ENCODE measurements around the gene AUTS2. TPM values are rescaled to one million over a fixed set of nuclear protein-coding genes. Genes with fewer than 3 reads are reported as not detected.

AUTS2 gene
- total and polyA plus RNA-seq, 10 of the 15 experiments (the other 5 are each of a cell fraction or from before 2014, with no cell fraction given), result 6.4 to 55.6 (median 21.6) TPM

- DNase-seq (ENCODE audit: low read depth, low spot score) (no peak), ATAC-seq (no peak), FAIRE-seq (no peak)
- WGBS (ENCODE audit: insufficient coverage, insufficient replicate concordance, low lambda C conversion rate, missing lambda C conversion rate), result 95% methylated on average over 2 of the region's 2 CpGs
- H3K4me2 ChIP-seq (ENCODE audit: control insufficient read depth, insufficient read depth), result no peak overlapping the region
- RAD21 ChIA-PET (ENCODE audit: unreplicated experiment), result no interaction called here
- no TSS peak for BruUV-seq (replicated peaks)
- H3K4me3 ChIP-seq, result no peak overlapping the region
- SMC1A ChIA-PET (ENCODE audit: uncharacterized antibody, unreplicated experiment), result interaction anchor here (0.7 to 4.6 kb wide), 3 partner anchors 10 to 35 kb away, joined by 3 to 20 read pairs (median 5); no protein-coding TSS in a partner anchor
- TF ChIP-seq GATAD2B (conservative IDR thresholded peaks at IDR 0.05; ENCODE audit: low read depth) (no peak), SREBF2 (IDR thresholded peaks at IDR 0.05; ENCODE audit: low read length) (no peak), YY1 (IDR thresholded peaks at IDR 0.05; ENCODE audit: low read depth, low read length) (no peak), SIX5 (IDR thresholded peaks at IDR 0.05; ENCODE audit: low read depth, low read length, severe bottlenecking) (no peak), NFYA (IDR thresholded peaks at IDR 0.05; ENCODE audit: borderline replicate concordance, low read depth, low read length) (no peak)
- H2AFZ ChIP-seq (ENCODE audit: control insufficient read depth, low read depth, low read length), result no peak overlapping the region
- peaks cover 7% of the 10 kb centered on the region; the same call in 2 of the 3 replicates for H3K9me3 ChIP-seq (replicated peaks; ENCODE audit: control insufficient read depth, insufficient read depth, low read length)
- H3K27ac ChIP-seq (ENCODE audit: control insufficient read depth, insufficient read depth), result no peak overlapping the region
- H3K27me3 ChIP-seq (replicated peaks in 1 of 2; ENCODE audit: control insufficient read depth in 2 of 2, insufficient read depth in 2 of 2, low read length in 1 of 2), result no peaks in the 10 kb centered on the region
- no peaks in the 10 kb centered on the region; a peak in 3 of 4 replicates for H3K36me3 ChIP-seq (ENCODE audit: control insufficient read depth in 2 of 2, insufficient read depth in 2 of 2, low read length in 1 of 2)
- H3K9ac ChIP-seq (ENCODE audit: control insufficient read depth, insufficient read depth, low read length), result no peak overlapping the region
- peaks cover 72% of the 10 kb centered on the region for H3K79me2 ChIP-seq (ENCODE audit: control insufficient read depth, insufficient read depth, low read length)
- CTCF ChIA-PET, result interaction anchor here (1.0 kb wide), 1 partner anchor 16 kb away, joined by 4 read pairs; no protein-coding TSS in a partner anchor
- no peaks in the 10 kb centered on the region for H4K20me1 ChIP-seq (ENCODE audit: control insufficient read depth, insufficient read depth)
- H3K4me1 ChIP-seq (ENCODE audit: control insufficient read depth, insufficient read depth, low read length), result peaks cover 40% of the 10 kb centered on the region
- in situ Hi-C loops (cut with MboI) (no loop called here), intact Hi-C loops (cut with micrococcal nuclease; ENCODE audit: unreplicated experiment) (no loop called here)
- POLR2A ChIA-PET, result interaction anchor here (1.0 to 1.1 kb wide), 2 partner anchors 10 to 31 kb away, joined by 3 read pairs; no protein-coding TSS in a partner anchor
These were observed 1134.8 kb downstream of the AUTS2 start for GRCh38 chr7:70733090-70733489.

GRCh38 chr7:70734411-70734810 lies 1136.1 kb downstream of the AUTS2 start:
- H3K27ac ChIP-seq (ENCODE audit: control insufficient read depth, insufficient read depth), result peak overlapping the region; percentile 9; the same call in 1 of the 2 replicates
- H4K20me1 ChIP-seq (ENCODE audit: control insufficient read depth, insufficient read depth), result no peaks in the 10 kb centered on the region
- no peak for DNase-seq (ENCODE audit: low read depth, low spot score)
- ATAC-seq, result peak; percentile 31
- H3K4me2 ChIP-seq (ENCODE audit: control insufficient read depth, insufficient read depth), result no peak overlapping the region; the same call in 1 of the 2 replicates
- H3K9ac ChIP-seq (ENCODE audit: control insufficient read depth, insufficient read depth, low read length), result no peak overlapping the region
- H3K79me2 ChIP-seq (ENCODE audit: control insufficient read depth, insufficient read depth, low read length), result peaks cover 76% of the 10 kb centered on the region
- no peak overlapping the region; the same call in 1 of the 2 replicates for H2AFZ ChIP-seq (ENCODE audit: control insufficient read depth, low read depth, low read length)
- CTCF ChIA-PET, result interaction anchor here (1.0 to 2.0 kb wide), 3 partner anchors 11 to 41 kb away, joined by 3 to 4 read pairs (median 4); no protein-coding TSS in a partner anchor
- no peak overlapping the region for H3K4me3 ChIP-seq
- H3K36me3 ChIP-seq (ENCODE audit: control insufficient read depth in 2 of 2, insufficient read depth in 2 of 2, low read length in 1 of 2), result no peaks in the 10 kb centered on the region; a peak in 2 of 4 replicates
- POLR2A ChIA-PET, result interaction anchor here (0.8 to 1.2 kb wide), 5 partner anchors 8 to 39 kb away, joined by 3 to 8 read pairs (median 4); no protein-coding TSS in a partner anchor
- no TSS peak for BruUV-seq (replicated peaks)
- H3K27me3 ChIP-seq (replicated peaks in 1 of 2; ENCODE audit: control insufficient read depth in 2 of 2, insufficient read depth in 2 of 2, low read length in 1 of 2), result no peaks in the 10 kb centered on the region
- WGBS (ENCODE audit: insufficient coverage, insufficient replicate concordance, low lambda C conversion rate, missing lambda C conversion rate), result 35% methylated on average over 2 of the region's 2 CpGs
- H3K9me3 ChIP-seq (replicated peaks; ENCODE audit: control insufficient read depth, insufficient read depth, low read length), result peaks cover 7% of the 10 kb centered on the region; the same call in 2 of the 3 replicates
- FAIRE-seq, result no peak
- intact Hi-C loops (cut with micrococcal nuclease; ENCODE audit: unreplicated experiment), result no loop called here
- peaks cover 30% of the 10 kb centered on the region for H3K4me1 ChIP-seq (ENCODE audit: control insufficient read depth, insufficient read depth, low read length)
- RAD21 ChIA-PET (ENCODE audit: unreplicated experiment), result interaction anchor here (0.9 to 1.4 kb wide), 2 partner anchors 30 to 42 kb away, joined by 3 to 5 read pairs; no protein-coding TSS in a partner anchor
- in situ Hi-C loops (cut with MboI), result no loop called here
- SMC1A ChIA-PET (ENCODE audit: uncharacterized antibody, unreplicated experiment), result interaction anchor here (0.7 to 4.6 kb wide), 5 partner anchors 11 to 29 kb away, joined by 3 to 20 read pairs (median 4); no protein-coding TSS in a partner anchor
- no peak for TF ChIP-seq ZNF217 (IDR thresholded peaks at IDR 0.05)
- TF ChIP-seq KDM1A (IDR thresholded peaks at IDR 0.05; ENCODE audit: borderline replicate concordance), result no peak
- no peak for TF ChIP-seq EGR1 (IDR thresholded peaks at IDR 0.05; ENCODE audit: borderline replicate concordance in 1 of 2, low read depth in 2 of 2, low read length in 2 of 2)
- no peak for TF ChIP-seq ZNF687 (IDR thresholded peaks at IDR 0.05)
- no peak for TF ChIP-seq IKZF2 (IDR thresholded peaks at IDR 0.05)
- TF ChIP-seq PAX5 (IDR thresholded peaks at IDR 0.05; ENCODE audit: borderline replicate concordance, low read depth, low read length), result no peak
- no peak for TF ChIP-seq USF1 (IDR thresholded peaks at IDR 0.05; ENCODE audit: borderline replicate concordance, extremely low read length, insufficient read depth, low read depth, low read length)

All from GM12878 (cell line).